SK-N-MC (cell line): Measurements from ENCODE around the gene C1QTNF8.

Experiments used
- DNase-seq: peaks from one replicate; pipeline ENCODE4 v3.0.0-alpha.2; 2011; ENCODE audit warnings: low read depth, low spot score
- H3K27ac ChIP-seq: fragments of 200-600 bp; sonication (generic); 2 replicates; pipeline ENCODE4 v1.5.1; 2016; ENCODE audit warnings: mixed run types
- H3K36me3 ChIP-seq: fragments of 200-600 bp; sonication (generic); 2 replicates; pipeline ENCODE4 v1.6.1; 2017; ENCODE audit warnings: antibody characterized with exemption, low read length, mixed read lengths; ENCODE audit not compliant: insufficient read depth
- H3K4me3 ChIP-seq: fragments of 200-600 bp; sonication (generic); 2 replicates; pipeline ENCODE4 v1.5.1; 2016
- H3K9ac ChIP-seq: fragments of 200-600 bp; sonication (generic); 2 replicates; pipeline ENCODE4 v1.8.0; 2017; ENCODE audit warnings: mixed run types, mixed read lengths; ENCODE audit not compliant: insufficient read length
- H3K9me3 ChIP-seq: fragments of 200-600 bp; sonication (generic); 2 replicates; pipeline ENCODE4 v1.6.1; 2017; ENCODE audit warnings: low read depth, mild to moderate bottlenecking, antibody characterized with exemption, low read length, moderate library complexity, mixed read lengths
- EZH2 ChIP-seq: fragments of 200-600 bp; sonication (generic); IDR thresholded peaks from one replicate; pipeline ENCODE4 v1.6.1; 2017; ENCODE audit warnings: antibody characterized with exemption
- FOXP2 ChIP-seq: optimal IDR thresholded peaks from 2 replicates; pipeline ENCODE3; 2011; ENCODE audit warnings: mild to moderate bottlenecking, moderate library complexity; ENCODE audit not compliant: insufficient read depth; ENCODE audit errors: extremely low read length, control extremely low read depth
- POLR2AphosphoS5 ChIP-seq: IDR thresholded peaks from 2 replicates; pipeline ENCODE4 v1.6.1; 2012; ENCODE audit warnings: mild to moderate bottlenecking, low read depth, low read length, borderline replicate concordance

C1QTNF8 gene

GRCh38 chr16:1057252-1057932 lies 38.7 kb downstream of the C1QTNF8 start:
- no peak overlapping the region for H3K27ac ChIP-seq
- DNase-seq = no peak
- no peak for TF ChIP-seq EZH2
- TF ChIP-seq POLR2AphosphoS5 = no peak
- TF ChIP-seq FOXP2 = no peak
- H3K4me3 ChIP-seq = no peak overlapping the region
- no peaks in the 10 kb centered on the region for H3K9me3 ChIP-seq
- no peaks in the 10 kb centered on the region for H3K36me3 ChIP-seq
- H3K9ac ChIP-seq = no peak overlapping the region

- Histone ChIP-seq H3K36me3 (no peaks in the 10 kb centered on the region), H3K27ac (no peak overlapping the region), H3K9ac (no peak overlapping the region), H3K4me3 (no peak overlapping the region), H3K9me3 (no peaks in the 10 kb centered on the region)
- DNase-seq = no peak
- no peak for TF ChIP-seq POLR2AphosphoS5
- TF ChIP-seq EZH2 = no peak
- TF ChIP-seq FOXP2 = no peak
Measured at GRCh38 chr16:1056196-1056595, 39.8 kb downstream of the C1QTNF8 start.

GRCh38 chr16:1055557-1055924 lies 40.5 kb downstream of the C1QTNF8 start:
- H3K4me3 ChIP-seq = no peak overlapping the region
- no peak for DNase-seq
- no peaks in the 10 kb centered on the region for H3K9me3 ChIP-seq
- no peaks in the 10 kb centered on the region for H3K36me3 ChIP-seq
- H3K27ac ChIP-seq = no peak overlapping the region
- TF ChIP-seq FOXP2 (no peak), EZH2 (no peak), POLR2AphosphoS5 (no peak)
- H3K9ac ChIP-seq = no peak overlapping the region

GRCh38 chr16:1054660-1055556 lies 41.1 kb downstream of the C1QTNF8 start:
- TF ChIP-seq POLR2AphosphoS5 (no peak), FOXP2 (no peak), EZH2 (no peak)
- no peak overlapping the region for H3K27ac ChIP-seq
- DNase-seq = no peak

GRCh38 chr16:1053700-1054368 lies 42.2 kb downstream of the C1QTNF8 start:
- Histone ChIP-seq H3K27ac (no peak overlapping the region), H3K9me3 (no peaks in the 10 kb centered on the region), H3K36me3 (no peaks in the 10 kb centered on the region), H3K4me3 (no peak overlapping the region), H3K9ac (no peak overlapping the region)
- TF ChIP-seq POLR2AphosphoS5 = no peak
- TF ChIP-seq EZH2 = no peak
- no peak for TF ChIP-seq FOXP2
- no peak for DNase-seq

More at GRCh38 chr16:1054660-1055556, 41.1 kb downstream of the C1QTNF8 start:
- Histone ChIP-seq H3K9me3 (no peaks in the 10 kb centered on the region), H3K36me3 (no peaks in the 10 kb centered on the region), H3K9ac (no peak overlapping the region), H3K4me3 (no peak overlapping the region)

- DNase-seq = no peak
- Histone ChIP-seq H3K9me3 (no peaks in the 10 kb centered on the region), H3K36me3 (no peaks in the 10 kb centered on the region), H3K9ac (no peak overlapping the region), H3K27ac (no peak overlapping the region), H3K4me3 (no peak overlapping the region)
- TF ChIP-seq POLR2AphosphoS5 = no peak
- no peak for TF ChIP-seq FOXP2
- no peak for TF ChIP-seq EZH2
Measured at GRCh38 chr16:1053121-1053521, 42.9 kb downstream of the C1QTNF8 start.

- TF ChIP-seq POLR2AphosphoS5 (no peak), EZH2 (no peak), FOXP2 (no peak)
- no peak overlapping the region for H3K27ac ChIP-seq
- DNase-seq = no peak
- no peak overlapping the region for H3K4me3 ChIP-seq
- no peaks in the 10 kb centered on the region for H3K36me3 ChIP-seq
- no peaks in the 10 kb centered on the region for H3K9me3 ChIP-seq
- H3K9ac ChIP-seq = no peak overlapping the region
Measured at GRCh38 chr16:1052721-1053120, 43.3 kb downstream of the C1QTNF8 start.

GRCh38 chr16:1051446-1051845 lies 44.6 kb downstream of the C1QTNF8 start:
- Histone ChIP-seq H3K9me3 (no peaks in the 10 kb centered on the region), H3K27ac (no peak overlapping the region), H3K4me3 (no peak overlapping the region), H3K9ac (no peak overlapping the region), H3K36me3 (no peaks in the 10 kb centered on the region)
- TF ChIP-seq EZH2 = no peak
- no peak for TF ChIP-seq POLR2AphosphoS5
- TF ChIP-seq FOXP2 = no peak
- no peak for DNase-seq
